ENCODE data around the gene NEUROG1.

The NEUROG1 gene

DNA sequence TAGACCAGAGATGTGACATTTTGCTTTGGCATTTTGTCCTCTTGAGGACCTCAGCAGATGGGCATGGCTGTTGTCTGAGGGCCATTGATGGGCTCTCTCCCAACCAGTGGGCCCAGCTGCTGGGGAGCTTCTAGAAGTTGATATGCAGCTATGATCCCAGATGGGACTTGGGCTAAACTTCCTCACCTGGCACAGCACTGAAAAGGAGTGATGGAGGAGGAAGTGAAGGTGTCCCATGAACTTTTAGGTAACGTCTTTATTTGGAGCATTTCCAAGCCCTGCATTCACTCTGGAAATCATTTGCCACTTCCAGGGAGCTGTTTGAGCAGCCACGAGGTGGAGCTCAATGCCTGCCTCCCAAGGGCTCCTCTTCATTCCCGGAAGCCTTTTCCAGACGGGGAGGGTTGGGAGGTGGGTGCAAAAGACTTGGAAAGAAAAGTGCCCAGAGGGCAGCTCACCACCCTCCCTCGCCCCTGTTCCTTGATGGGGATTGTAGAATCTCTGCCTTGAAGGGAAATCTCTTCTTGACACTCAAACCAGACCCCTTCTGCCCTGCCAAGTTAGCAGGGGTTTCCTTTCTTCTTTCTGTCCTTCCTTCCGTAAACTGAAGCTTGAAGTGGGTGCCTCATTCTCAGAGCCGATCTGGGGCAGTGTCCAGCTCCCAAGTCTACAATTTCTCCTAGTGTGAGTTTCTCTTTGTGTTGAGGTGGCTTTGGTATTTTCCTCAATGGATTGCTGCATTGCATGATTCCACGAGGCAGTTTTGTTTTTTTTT lies 18.1 kb upstream of the NEUROG1 start:
- H3K4me3 ChIP-seq (ENCODE audit: low read depth, low read length) = no peak overlapping the region
- TF ChIP-seq CTCF (IDR thresholded peaks at IDR 0.05; ENCODE audit: borderline replicate concordance, insufficient read depth, low read depth, low read length) = no peak

- peak; percentile 71 for TF ChIP-seq CTCF (IDR thresholded peaks at IDR 0.05; ENCODE audit: borderline replicate concordance, insufficient read depth, low read depth, low read length)
Observed at GRCh38 chr5:135551593-135552447, 16.1 kb upstream of the NEUROG1 start.

DNA sequence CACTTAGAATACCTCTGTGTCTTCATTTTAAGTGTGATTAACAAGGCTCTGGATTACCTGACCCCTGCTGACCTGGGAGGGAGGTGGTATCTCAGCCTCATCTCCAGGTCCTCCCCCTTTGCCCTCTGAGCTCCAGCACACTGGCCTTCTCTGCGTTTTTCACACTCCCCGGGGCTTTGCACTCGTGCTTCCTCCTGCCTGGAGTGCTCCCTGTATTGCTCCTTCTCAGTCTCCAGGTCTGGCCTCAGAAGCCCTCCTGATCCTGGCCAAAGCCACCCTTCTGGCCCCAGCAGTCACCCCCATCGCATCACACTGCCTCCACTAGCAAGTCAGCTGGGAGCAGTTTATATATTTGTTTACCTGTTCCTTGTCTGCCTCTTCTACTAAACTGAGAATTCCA lies 13.6 kb upstream of the NEUROG1 start:
- no peak for TF ChIP-seq CTCF (IDR thresholded peaks at IDR 0.05; ENCODE audit: borderline replicate concordance, insufficient read depth, low read depth, low read length)
- H3K4me3 ChIP-seq (ENCODE audit: low read depth, low read length) = no peak overlapping the region

More at GRCh38 chr5:135551593-135552447, 16.1 kb upstream of the NEUROG1 start:
- no peak overlapping the region for H3K4me3 ChIP-seq (ENCODE audit: low read depth, low read length)

DNA sequence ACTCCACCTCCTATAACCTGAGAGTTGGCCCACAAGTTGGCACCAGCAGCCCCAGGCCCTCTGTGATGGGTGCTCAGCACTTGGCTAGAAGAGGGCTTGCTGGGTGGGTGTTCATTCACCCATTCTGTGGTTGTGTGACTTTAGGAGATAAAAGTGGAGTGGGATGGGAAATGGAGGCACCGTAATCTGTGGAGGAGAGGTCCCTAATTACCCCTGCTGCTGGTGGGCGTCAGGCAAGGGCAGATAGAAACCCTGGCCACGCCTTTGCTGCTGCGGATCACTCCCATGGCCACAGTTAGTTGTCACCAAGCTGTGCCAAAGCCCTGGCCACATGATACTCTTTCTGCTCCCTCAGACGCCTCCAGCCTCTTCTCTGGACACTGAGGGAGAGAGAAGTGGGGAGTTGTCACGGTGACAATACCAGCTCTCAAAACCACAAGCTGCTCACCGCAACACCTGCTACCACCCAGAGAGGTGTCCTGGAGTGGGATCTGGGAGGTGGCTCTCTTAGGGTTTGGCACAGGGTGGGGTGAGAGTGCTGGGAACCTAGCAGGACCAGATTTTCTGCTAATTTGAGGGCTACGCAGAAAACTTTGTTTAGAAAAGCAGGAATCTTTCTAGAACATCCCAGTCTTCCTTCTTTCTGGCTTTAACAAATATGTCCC lies 12.0 kb upstream of the NEUROG1 start:
- no peak overlapping the region for H3K4me3 ChIP-seq (ENCODE audit: low read depth, low read length)
- TF ChIP-seq CTCF (IDR thresholded peaks at IDR 0.05; ENCODE audit: borderline replicate concordance, insufficient read depth, low read depth, low read length) = no peak

- no peak for TF ChIP-seq CTCF (IDR thresholded peaks at IDR 0.05; ENCODE audit: borderline replicate concordance, insufficient read depth, low read depth, low read length)
Observed at GRCh38 chr5:135546912-135547311, 11.1 kb upstream of the NEUROG1 start.

DNA sequence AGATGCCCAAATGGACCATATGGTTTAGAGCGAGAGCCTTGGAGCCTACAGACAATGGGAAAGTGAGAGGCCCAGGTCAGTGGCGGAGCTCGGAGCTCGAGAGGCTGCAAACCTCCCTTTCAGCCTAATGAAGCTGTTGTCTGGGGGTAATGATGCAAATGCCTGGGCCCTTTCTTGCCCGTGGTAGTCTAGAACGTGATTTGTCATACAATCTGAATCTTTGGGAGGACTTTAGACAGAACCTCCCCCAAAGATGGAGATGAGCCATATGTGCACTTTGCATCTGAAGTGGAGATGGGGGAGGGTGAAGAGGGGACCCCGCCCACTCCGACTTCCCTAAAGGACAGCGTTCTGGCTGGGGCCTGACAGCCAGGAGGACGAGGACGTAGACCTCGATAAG lies 10.3 kb upstream of the NEUROG1 start:
- H3K4me3 ChIP-seq (ENCODE audit: low read depth, low read length) = no peak overlapping the region
- no peak for TF ChIP-seq CTCF (IDR thresholded peaks at IDR 0.05; ENCODE audit: borderline replicate concordance, insufficient read depth, low read depth, low read length)

More at GRCh38 chr5:135546912-135547311, 11.1 kb upstream of the NEUROG1 start:
- H3K4me3 ChIP-seq (ENCODE audit: low read depth, low read length) = no peak overlapping the region
